Ishikawa (cell line): ENCODE results near the gene PRDM16.

ENCODE experiments used
- CEBPB ChIP-seq: IDR thresholded peaks from 2 replicates; pipeline ENCODE4 v1.6.1; 2012
- CREB1 ChIP-seq: IDR thresholded peaks from 2 replicates; pipeline ENCODE4 v1.6.1; 2012; ENCODE audit warnings: low read depth
- EGR1 ChIP-seq: IDR thresholded peaks from 2 replicates; pipeline ENCODE4 v1.6.1; 2012
- EP300 ChIP-seq: IDR thresholded peaks from 2 replicates; pipeline ENCODE4 v1.6.1; 2012; ENCODE audit warnings: borderline replicate concordance
- FOXM1 ChIP-seq: IDR thresholded peaks from 2 replicates; pipeline ENCODE4 v1.6.1; 2012; ENCODE audit warnings: low read depth, borderline replicate concordance
- MAX ChIP-seq: IDR thresholded peaks from 2 replicates; pipeline ENCODE4 v1.6.1; 2012
- NFIC ChIP-seq: IDR thresholded peaks from 2 replicates; pipeline ENCODE4 v1.6.1; 2012
- RAD21 ChIP-seq: IDR thresholded peaks from 2 replicates; pipeline ENCODE4 v1.6.1; 2012; ENCODE audit warnings: low read depth
- REST ChIP-seq: IDR thresholded peaks from 2 replicates; pipeline ENCODE4 v1.6.1; 2012; ENCODE audit warnings: low read depth, mild to moderate bottlenecking
- TAF1 ChIP-seq: IDR thresholded peaks from 2 replicates; pipeline ENCODE4 v1.6.1; 2012; ENCODE audit warnings: low read depth, mild to moderate bottlenecking
- TCF12 ChIP-seq: IDR thresholded peaks from 2 replicates; pipeline ENCODE4 v1.6.1; 2012; ENCODE audit warnings: low read depth
- TEAD4 ChIP-seq: IDR thresholded peaks from 2 replicates; pipeline ENCODE4 v1.6.1; 2012
- USF1 ChIP-seq: IDR thresholded peaks from 2 replicates; pipeline ENCODE4 v1.6.1; 2012
- YY1 ChIP-seq: IDR thresholded peaks from 2 replicates; pipeline ENCODE4 v1.6.1; 2012; ENCODE audit warnings: low read depth
- ZBTB7A ChIP-seq: IDR thresholded peaks from 2 replicates; pipeline ENCODE4 v1.6.1; 2012; ENCODE audit warnings: low read depth

Gene PRDM16

GRCh38 chr1:3333903-3334302 lies 264.9 kb downstream of the PRDM16 start:
- TF ChIP-seq EP300 = no peak
- TF ChIP-seq REST = no peak
- no peak for TF ChIP-seq CREB1
- TF ChIP-seq MAX = no peak
- TF ChIP-seq ZBTB7A = no peak
- no peak for TF ChIP-seq CEBPB
- no peak for TF ChIP-seq TAF1
- no peak for TF ChIP-seq TEAD4
- no peak for TF ChIP-seq TCF12

- TF ChIP-seq NFIC (no peak), YY1 (no peak), TCF12 (no peak), CREB1 (no peak), MAX (no peak), TEAD4 (no peak)
Observed at GRCh38 chr1:3334366-3334765, 265.4 kb downstream of the PRDM16 start.

GRCh38 chr1:3335754-3336640 lies 267.0 kb downstream of the PRDM16 start:
- TF ChIP-seq REST (no peak), TAF1 (no peak), NFIC (no peak), YY1 (no peak), ZBTB7A (no peak), EGR1 (no peak), TEAD4 (no peak), RAD21 (no peak), CEBPB (no peak), MAX (no peak), CREB1 (no peak), FOXM1 (no peak), TCF12 (no peak)

- no peak for TF ChIP-seq RAD21
- TF ChIP-seq CEBPB = no peak
- TF ChIP-seq EP300 = no peak
- TF ChIP-seq TEAD4 = no peak
- TF ChIP-seq YY1 = no peak
- no peak for TF ChIP-seq CREB1
- TF ChIP-seq TCF12 = no peak
- no peak for TF ChIP-seq TAF1
- no peak for TF ChIP-seq ZBTB7A
- no peak for TF ChIP-seq REST
- no peak for TF ChIP-seq MAX
- TF ChIP-seq EGR1 = no peak
- no peak for TF ChIP-seq USF1
- no peak for TF ChIP-seq NFIC
- no peak for TF ChIP-seq FOXM1
Observed at GRCh38 chr1:3336641-3337630, 267.9 kb downstream of the PRDM16 start.
